HepG2 (cell line): ENCODE data around the gene SAPCD2. TPM values are rescaled to one million over a fixed set of nuclear protein-coding genes. Genes with fewer than 3 reads are reported as not detected.

Experiments
- AHDC1 ChIP-seq: sonication (generic); formaldehyde crosslinking; IDR thresholded peaks from 2 replicates; pipeline ENCODE4 v1.5.1; 2020; ENCODE audit warnings: mild to moderate bottlenecking, missing genetic modification reagents, borderline replicate concordance
- ARNTL ChIP-seq: sonication (generic); formaldehyde crosslinking; IDR thresholded peaks from 2 replicates; pipeline ENCODE4 v1.4.0; 2020; ENCODE audit warnings: mild to moderate bottlenecking, missing genetic modification reagents
- CTCF ChIP-seq: sonication (generic); formaldehyde crosslinking; IDR thresholded peaks from 2 replicates; pipeline ENCODE4 v1.5.0; 2020; ENCODE audit warnings: mild to moderate bottlenecking, missing genetic modification reagents, moderate library complexity
- DPF2 ChIP-seq: sonication (generic); formaldehyde crosslinking; IDR thresholded peaks from 2 replicates; pipeline ENCODE4 v1.4.0; 2020; ENCODE audit warnings: mild to moderate bottlenecking, low read depth, missing genetic modification reagents, borderline replicate concordance
- KIAA2018 ChIP-seq: sonication (generic); formaldehyde crosslinking; IDR thresholded peaks from 2 replicates; pipeline ENCODE4 v1.5.0; 2020; ENCODE audit warnings: mild to moderate bottlenecking, missing genetic modification reagents, borderline replicate concordance
- KLF16 ChIP-seq, 2 experiments: sonication (generic) in 1 of 2; formaldehyde crosslinking in 1 of 2; IDR thresholded peaks; 2 replicates each; pipeline versions ENCODE4 v1.6.1 to v1.8.0; 2016 to 2023; ENCODE audit warnings: missing genetic modification reagents in 2 of 2, missing compliant biosample characterization in 1 of 2
- MLLT10 ChIP-seq: sonication (generic); formaldehyde crosslinking; IDR thresholded peaks from 2 replicates; pipeline ENCODE4 v1.4.0; 2020; ENCODE audit warnings: missing genetic modification reagents
- PBX2 ChIP-seq: IDR thresholded peaks from 2 replicates; pipeline ENCODE4 v1.6.1; 2016; ENCODE audit warnings: control low read depth
- SP1 ChIP-seq, 2 experiments: fragments of 450-650 bp in 1 of 2; sonication (generic) in 1 of 2; formaldehyde crosslinking in 1 of 2; IDR thresholded peaks; 2 replicates each; pipeline versions ENCODE4 v1.4.0 to v1.6.1; 2016 to 2020; ENCODE audit warnings: missing genetic modification reagents in 1 of 2
- ZBTB7B ChIP-seq: sonication (generic); formaldehyde crosslinking; IDR thresholded peaks from 2 replicates; pipeline ENCODE4 v1.4.0; 2020; ENCODE audit warnings: missing genetic modification reagents
- ZNF256 ChIP-seq: sonication (generic); formaldehyde crosslinking; conservative IDR thresholded peaks from 2 replicates; pipeline ENCODE4 v1.4.0; 2020; ENCODE audit warnings: missing genetic modification reagents
- ZNF598 ChIP-seq: sonication (generic); formaldehyde crosslinking; IDR thresholded peaks from 2 replicates; pipeline ENCODE4 v1.5.1; 2020; ENCODE audit warnings: mild to moderate bottlenecking, missing genetic modification reagents, borderline replicate concordance
- ZNF678 ChIP-seq: sonication (generic); formaldehyde crosslinking; IDR thresholded peaks from 2 replicates; pipeline ENCODE4 v1.4.0; 2020; ENCODE audit warnings: mild to moderate bottlenecking, missing genetic modification reagents
- polyA plus RNA-seq, 8 experiments: library from polyadenylated mRNA; depleted of rRNA in 3 of 8; stranded (reverse) in 7 of 8; unstranded in 1 of 8; fragments of >200 nt; fragmentation: Illumina TruSeq in 4 of 8; extraction: Trizol in 4 of 8; gene quantifications; 2 replicates each; pipeline versions ENCODE4 v1.2.1 to v1.2.3, GENCODE V29; 2011 to 2016; ENCODE audit warnings: low read depth in 4 of 8, missing spikeins in 1 of 8, mixed read lengths in 1 of 8; ENCODE audit not compliant: insufficient read depth in 1 of 8
- total RNA-seq, 5 experiments: library from RNA; depleted of rRNA; stranded (reverse); fragments of >200 nt; fragmentation: Illumina TruSeq; extraction: Trizol; gene quantifications; 2 replicates each; pipeline ENCODE4 v1.2.3, GENCODE V29; 2016; ENCODE audit warnings: low read depth in 1 of 5

Gene SAPCD2
- total and polyA plus RNA-seq, 2 of the 13 experiments (the other 11 are each of a cell fraction or from before 2014, with no cell fraction given), result 21.9 to 42.8 TPM

- TF ChIP-seq KIAA2018 (CRISPR knock-in tag) (no peak), AHDC1 (CRISPR knock-in tag) (no peak), PBX2 (no peak), ARNTL (0 out of 2 replicates have a peak, but pooled peaks have one; percentile 6), ZNF256 (CRISPR knock-in tag) (no peak), SP1 (IDR thresholded peaks at IDR 0.05) (no peak), SP1 (CRISPR knock-in tag; IDR thresholded peaks at IDR 0.05) (no peak), DPF2 (CRISPR knock-in tag) (no peak), ZBTB7B (CRISPR knock-in tag) (no peak), MLLT10 (no peak), ZNF678 (CRISPR knock-in tag) (no peak), CTCF (peak; percentile 21; the same call in 1 of the 2 replicates), KLF16 (CRISPR knock-in tag; IDR thresholded peaks at IDR 0.05) (no peak), ZNF598 (CRISPR knock-in tag) (peak; percentile 83; the same call in 1 of the 2 replicates)
These were observed 534 bp upstream of the SAPCD2 start (continued) for GRCh38 chr9:137070906-137071275.
